Neural progenitor cell (in vitro differentiated cells): ENCODE measurements around the gene PLA2G4F.

ENCODE experiments used
- CTCF ChIP-seq: fragments of 200-600 bp; sonication (generic); IDR thresholded peaks from 2 replicates; pipeline ENCODE4 v1.5.1; 2017; ENCODE audit warnings: antibody characterized with exemption, mild to moderate bottlenecking
- EZH2 ChIP-seq: fragments of 200-600 bp; sonication (generic); IDR thresholded peaks from 2 replicates; pipeline ENCODE4 v1.6.1; 2017; ENCODE audit warnings: antibody characterized with exemption, mild to moderate bottlenecking, moderate library complexity
- EZH2phosphoT487 ChIP-seq: fragments of 200-600 bp; sonication (generic); IDR thresholded peaks from 2 replicates; pipeline ENCODE4 v1.6.1; 2017; ENCODE audit warnings: antibody characterized with exemption

- no peak for TF ChIP-seq CTCF
- TF ChIP-seq EZH2phosphoT487: no peak
- no peak for TF ChIP-seq EZH2
Measured at GRCh38 chr15:42151141-42151561, 5.3 kb downstream of the PLA2G4F start.
